Measurements from ENCODE around the gene KCNQ1.

DNA sequence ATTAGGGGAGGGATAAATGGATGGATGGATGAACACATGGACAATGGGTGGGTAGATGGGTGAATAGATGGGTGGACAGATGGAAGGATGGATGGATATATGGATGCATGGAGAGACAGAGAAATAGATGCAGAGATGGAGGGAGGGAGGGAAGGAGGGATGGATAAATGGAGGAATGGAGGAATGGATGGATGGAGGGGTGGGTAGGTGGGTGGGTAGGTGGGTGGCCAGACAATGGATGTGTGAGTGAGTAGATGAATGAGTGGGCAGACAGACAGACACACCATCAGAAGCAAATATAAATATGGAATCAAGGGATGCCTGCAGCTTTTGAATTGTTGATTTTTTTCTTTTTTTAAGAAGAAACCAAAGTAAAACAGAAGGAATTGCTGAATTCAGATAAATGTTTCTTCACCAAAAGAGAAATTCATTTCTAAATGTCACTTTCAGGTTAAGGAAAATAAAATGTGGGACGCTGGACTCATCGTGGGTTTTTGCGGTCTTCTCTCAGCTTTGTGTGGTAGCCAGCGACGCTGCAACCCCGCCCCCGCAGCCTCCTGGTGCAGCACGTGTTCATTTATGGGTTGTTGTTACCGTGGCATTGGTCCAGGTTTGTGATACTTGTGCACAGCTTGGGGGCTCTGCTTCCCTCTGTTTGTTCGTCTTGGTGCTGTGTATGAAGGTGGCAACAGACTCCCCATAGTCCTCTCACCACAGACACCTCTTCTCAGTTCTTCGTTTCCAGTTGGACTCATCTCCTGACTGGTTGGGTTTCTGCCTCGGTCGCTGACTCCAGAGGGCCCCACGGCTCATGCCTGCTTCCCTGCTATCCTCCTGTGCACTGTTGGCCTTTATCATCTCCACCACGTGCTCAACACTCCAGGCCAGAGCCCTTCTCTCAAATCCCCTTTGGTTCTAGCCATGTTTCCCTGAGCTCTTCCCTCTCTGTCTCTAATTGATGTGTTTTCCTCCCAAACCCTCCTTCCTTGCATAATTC is 364.3 kb downstream of the KCNQ1 start:
- TF ChIP-seq, protein P1, sequence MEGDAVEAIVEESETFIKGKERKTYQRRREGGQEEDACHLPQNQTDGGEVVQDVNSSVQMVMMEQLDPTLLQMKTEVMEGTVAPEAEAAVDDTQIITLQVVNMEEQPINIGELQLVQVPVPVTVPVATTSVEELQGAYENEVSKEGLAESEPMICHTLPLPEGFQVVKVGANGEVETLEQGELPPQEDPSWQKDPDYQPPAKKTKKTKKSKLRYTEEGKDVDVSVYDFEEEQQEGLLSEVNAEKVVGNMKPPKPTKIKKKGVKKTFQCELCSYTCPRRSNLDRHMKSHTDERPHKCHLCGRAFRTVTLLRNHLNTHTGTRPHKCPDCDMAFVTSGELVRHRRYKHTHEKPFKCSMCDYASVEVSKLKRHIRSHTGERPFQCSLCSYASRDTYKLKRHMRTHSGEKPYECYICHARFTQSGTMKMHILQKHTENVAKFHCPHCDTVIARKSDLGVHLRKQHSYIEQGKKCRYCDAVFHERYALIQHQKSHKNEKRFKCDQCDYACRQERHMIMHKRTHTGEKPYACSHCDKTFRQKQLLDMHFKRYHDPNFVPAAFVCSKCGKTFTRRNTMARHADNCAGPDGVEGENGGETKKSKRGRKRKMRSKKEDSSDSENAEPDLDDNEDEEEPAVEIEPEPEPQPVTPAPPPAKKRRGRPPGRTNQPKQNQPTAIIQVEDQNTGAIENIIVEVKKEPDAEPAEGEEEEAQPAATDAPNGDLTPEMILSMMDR (IDR thresholded peaks at IDR 0.05): no peak
- no peak for TF ChIP-seq POLR2A (IDR thresholded peaks at IDR 0.05)
